HG02763 (cell line): ENCODE results near the gene CATSPERD.
A peak's percentile ranks its signal among the peaks of the same experiment; 100 is the strongest.

ENCODE experiments used
- ATAC-seq: cut with Tn5 transposase; IDR thresholded peaks from one replicate; pipeline ENCODE4 v1.9.1; 2021; ENCODE audit warnings: mild to moderate bottlenecking, moderate library complexity; ENCODE audit not compliant: unreplicated experiment

CATSPERD gene

GRCh38 chr19:5719961-5720790, at the start of gene CATSPERD, which contains the start of gene LONP1:
TSS of gene CATSPERD (plus strand) at chr19:5720637. CDS start at chr19:5720738, 101 bp downstream.
TSS of gene LONP1 (minus strand) at chr19:5720146. CDS start at chr19:5720132, 14 bp downstream.
- ATAC-seq, result peak; percentile 85

GRCh38 chr19:5671600-5671999, 48.8 kb upstream of the CATSPERD start:
- no peak for ATAC-seq

- ATAC-seq, result no peak
These were observed 47.6 kb upstream of the CATSPERD start for GRCh38 chr19:5672708-5673459.

GRCh38 chr19:5673752-5674151, 46.7 kb upstream of the CATSPERD start:
- ATAC-seq, result no peak

GRCh38 chr19:5674714-5675113, 45.7 kb upstream of the CATSPERD start:
- no peak for ATAC-seq

GRCh38 chr19:5676105-5676771, 44.2 kb upstream of the CATSPERD start:
- no peak for ATAC-seq

GRCh38 chr19:5676772-5677105, 43.7 kb upstream of the CATSPERD start:
- no peak for ATAC-seq

- no peak for ATAC-seq
These were observed 43.3 kb upstream of the CATSPERD start for GRCh38 chr19:5677136-5677535.

GRCh38 chr19:5677580-5677979, 42.9 kb upstream of the CATSPERD start:
- no peak for ATAC-seq

- no peak for ATAC-seq
These were observed 42.2 kb upstream of the CATSPERD start for GRCh38 chr19:5678071-5678718.

- ATAC-seq, result no peak
These were observed 41.0 kb upstream of the CATSPERD start for GRCh38 chr19:5679289-5680083.

- no peak for ATAC-seq
These were observed 40.4 kb upstream of the CATSPERD start for GRCh38 chr19:5680084-5680436.

GRCh38 chr19:5680437-5681368, 39.7 kb upstream of the CATSPERD start, which contains the start of the genes HSD11B1L and MICOS13:
TSS of gene HSD11B1L (plus strand) at chr19:5681027. CDS start at chr19:5684833, 3,806 bp downstream.
TSS of gene MICOS13 (minus strand) at chr19:5680516. CDS start at chr19:5680486, 30 bp downstream.
- ATAC-seq, result peak; percentile 88

GRCh38 chr19:5681391-5682106, 38.9 kb upstream of the CATSPERD start:
- ATAC-seq, result no peak

GRCh38 chr19:5682107-5682482, 38.3 kb upstream of the CATSPERD start:
- ATAC-seq, result no peak

- ATAC-seq, result no peak
These were observed 37.1 kb upstream of the CATSPERD start for GRCh38 chr19:5683177-5683886.

- no peak for ATAC-seq
These were observed 35.6 kb upstream of the CATSPERD start for GRCh38 chr19:5684694-5685430.
